A673 (cell line): Measurements from ENCODE around the gene SLC25A23. TPM values are rescaled to one million over a fixed set of nuclear protein-coding genes. Genes with fewer than 3 reads are reported as not detected.
"Not testable (repeated sequence)": the region's sequence is repeated elsewhere in the genome, so short reads cannot be mapped to it uniquely, and the experiment has no call there.

Source experiments
- Bru-seq: library from RNA; stranded (reverse); fragments of 400-500 nt; gene quantifications from one replicate; lab custom pipeline; 2021; lab: Mats Ljungman, UMichigan
- BruChase-seq, 2 experiments: library from RNA; stranded (reverse); fragments of 400-500 nt; gene quantifications; one replicate each; lab custom pipeline; 2021; lab: Mats Ljungman, UMichigan
- BruUV-seq: library from RNA; stranded (reverse); fragments of 400-500 nt; replicated peaks from 2 replicates; lab custom pipeline; 2021; lab: Mats Ljungman, UMichigan
- CTCF ChIA-PET: fragments of 300-600 bp; sonication (Branson Sonifier 250); formaldehyde crosslinking; loops from one replicate; lab custom pipeline; 2022; ENCODE audit warnings: antibody characterized with exemption; lab: Charles Lee
- POLR2A ChIA-PET: fragments of 300-600 bp; sonication (Branson Sonifier 250); formaldehyde crosslinking; loops from one replicate; lab custom pipeline; 2022; ENCODE audit warnings: antibody characterized with exemption; ENCODE audit not compliant: low non-redundant PET; lab: Charles Lee
- DNase-seq: peaks from one replicate; pipeline ENCODE4 v3.0.0-alpha.2; 2015; ENCODE audit warnings: low spot score
- H3K27ac ChIP-seq: fragments of 200-600 bp; sonication (generic); 2 replicates; pipeline ENCODE4 v1.5.1; 2016; ENCODE audit warnings: mixed run types, low read depth, mild to moderate bottlenecking, mixed read lengths, antibody characterized with exemption, low read length; ENCODE audit not compliant: poor library complexity, severe bottlenecking
- H3K27me3 ChIP-seq: fragments of 200-600 bp; sonication (generic); replicated peaks from 2 replicates; pipeline ENCODE4 v1.6.1; 2017; ENCODE audit warnings: mixed run types, low read depth, mild to moderate bottlenecking, mixed read lengths, antibody characterized with exemption, low read length; ENCODE audit not compliant: insufficient read depth, poor library complexity
- H3K36me3 ChIP-seq: fragments of 200-600 bp; sonication (generic); 2 replicates; pipeline ENCODE4 v1.6.1; 2016; ENCODE audit warnings: mixed run types, mild to moderate bottlenecking, mixed read lengths, antibody characterized with exemption, low read length; ENCODE audit not compliant: insufficient read depth, poor library complexity, severe bottlenecking
- H3K4me1 ChIP-seq: fragments of 200-600 bp; sonication (generic); 2 replicates; pipeline ENCODE4 v1.6.1; 2017; ENCODE audit warnings: mixed run types, mild to moderate bottlenecking, mixed read lengths, antibody characterized with exemption, low read length; ENCODE audit not compliant: insufficient read depth, poor library complexity, severe bottlenecking
- H3K4me3 ChIP-seq: fragments of 200-600 bp; sonication (generic); 2 replicates; pipeline ENCODE4 v1.5.1; 2016; ENCODE audit warnings: low read depth, mixed run types, mild to moderate bottlenecking, mixed read lengths, low read length; ENCODE audit not compliant: poor library complexity, severe bottlenecking
- H3K9me3 ChIP-seq: fragments of 200-600 bp; sonication (generic); 2 replicates; pipeline ENCODE4 v1.6.1; 2016; ENCODE audit warnings: mixed run types, low read depth, mild to moderate bottlenecking, mixed read lengths, antibody characterized with exemption, low read length; ENCODE audit not compliant: poor library complexity, severe bottlenecking
- EZH2 ChIP-seq: fragments of 200-600 bp; sonication (generic); IDR thresholded peaks from 2 replicates; pipeline ENCODE4 v1.6.1; 2017; ENCODE audit warnings: borderline replicate concordance, low read depth, mild to moderate bottlenecking, mixed read lengths, antibody characterized with exemption, low read length; ENCODE audit not compliant: poor library complexity, severe bottlenecking
- intact Hi-C: fragments of 100-400 bp; cut with micrococcal nuclease; formaldehyde crosslinking; loops from one replicate; pipeline ENCODE4 v1.10.0; 2022; ENCODE audit not compliant: unreplicated experiment
- long read RNA-seq: library from polyadenylated mRNA; stranded (forward); transcript quantifications from one replicate; pipeline ENCODE4 v2.0.0, GENCODE V29; 2022
- total RNA-seq: library from RNA; stranded (reverse); gene quantifications from 2 replicates; pipeline ENCODE4 v1.2.3, GENCODE V29; 2021
- TF ChIP-seq, protein P1 (sequence below): fragments of 300-800, 200-600 bp; sonication (generic); conservative IDR thresholded peaks from 2 replicates; pipeline ENCODE4 v1.5.1; 2017; ENCODE audit warnings: low read depth, mild to moderate bottlenecking, antibody characterized with exemption, low read length, moderate library complexity, mixed read lengths

The SLC25A23 gene
- total RNA-seq (39.9 and 56.0 TPM in 2 replicates), Bru-seq, nascent RNA (percentile 50 among the genes with signal in this experiment), BruChase-seq, experiment 1, labeled RNA remaining after a 2-hour chase (percentile 61 among the genes with signal in this experiment), BruChase-seq, experiment 2, labeled RNA remaining after a 6-hour chase (percentile 72 among the genes with signal in this experiment)
- long read RNA-seq, transcript SLC25A23-207 (3 exons, 671 nt): minor isoform, 5 of 123 reads
- long read RNA-seq, transcript SLC25A23-202 (10 exons, 3,425 nt): major isoform, 54 of 123 reads
- long read RNA-seq, partial matches to known transcripts: 9 of 123 reads
- long read RNA-seq, other reads (novel, unspliced or antisense): 55 of 123 reads

DNA sequence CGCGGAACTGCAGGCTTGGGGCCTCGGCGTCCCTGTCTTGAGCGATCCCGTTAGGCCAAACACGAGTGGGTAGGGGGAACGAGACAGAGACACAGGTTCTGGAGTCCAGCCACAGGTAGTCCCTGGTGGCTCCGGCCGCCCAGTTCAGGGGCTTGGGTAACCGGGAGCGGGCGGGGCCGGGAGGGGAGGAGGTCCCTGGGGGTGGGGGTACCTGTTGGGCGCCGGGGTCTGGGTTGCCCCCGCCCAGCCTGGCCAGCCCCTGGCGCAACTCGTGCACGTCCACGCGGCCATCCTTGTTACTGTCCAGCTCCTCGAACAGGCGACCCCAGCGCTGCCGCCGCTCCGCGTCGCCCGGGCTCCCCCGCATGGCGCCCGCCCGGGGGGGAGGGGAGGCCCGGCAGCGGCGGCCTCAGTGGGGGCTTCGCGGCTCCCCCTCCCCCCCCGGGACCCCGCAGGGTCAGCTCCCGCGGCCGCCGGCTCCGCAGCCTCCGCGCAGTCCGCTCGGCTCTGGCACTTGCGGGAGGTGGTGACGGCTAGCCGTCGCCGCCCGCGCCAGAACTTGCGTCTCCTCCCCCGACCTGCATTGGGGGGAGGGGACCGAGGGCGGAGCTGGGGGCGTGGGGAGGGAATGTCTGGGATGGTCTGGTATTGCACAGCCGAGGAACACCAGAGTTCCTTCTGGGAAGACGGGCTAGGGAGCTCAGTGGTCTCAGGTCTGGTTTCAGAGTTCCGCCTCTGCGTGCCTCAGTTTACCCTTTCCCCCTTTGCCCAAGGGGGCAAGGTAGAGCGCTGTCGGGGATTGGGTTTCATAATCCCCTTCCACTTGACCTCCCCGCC is at the start of gene SLC25A23:
Gene SLC25A23 (minus strand): TSS at position 531 of the 837 bp plus-strand sequence. CDS start 164 bp downstream, at position 367.
- CTCF ChIA-PET: interaction anchor here (0.6 kb wide), 1 partner anchor 199 kb away, joined by 3 read pairs; no protein-coding TSS in a partner anchor
- intact Hi-C loops: no loop called here
- no TSS peak for BruUV-seq
- DNase-seq: peak; percentile 89
- POLR2A ChIA-PET: no interaction called here
- Histone ChIP-seq H3K9me3 (no peaks in the 10 kb centered on the region), H3K36me3 (peaks cover 6% of the 10 kb centered on the region), H3K27me3 (peaks cover 5% of the 10 kb centered on the region), H3K27ac (peak within 1 kb of the TSS; percentile 64), H3K4me1 (peaks cover 13% of the 10 kb centered on the region), H3K4me3 (peak within 1 kb of the TSS; percentile 80)
- TF ChIP-seq EZH2: no peak

DNA sequence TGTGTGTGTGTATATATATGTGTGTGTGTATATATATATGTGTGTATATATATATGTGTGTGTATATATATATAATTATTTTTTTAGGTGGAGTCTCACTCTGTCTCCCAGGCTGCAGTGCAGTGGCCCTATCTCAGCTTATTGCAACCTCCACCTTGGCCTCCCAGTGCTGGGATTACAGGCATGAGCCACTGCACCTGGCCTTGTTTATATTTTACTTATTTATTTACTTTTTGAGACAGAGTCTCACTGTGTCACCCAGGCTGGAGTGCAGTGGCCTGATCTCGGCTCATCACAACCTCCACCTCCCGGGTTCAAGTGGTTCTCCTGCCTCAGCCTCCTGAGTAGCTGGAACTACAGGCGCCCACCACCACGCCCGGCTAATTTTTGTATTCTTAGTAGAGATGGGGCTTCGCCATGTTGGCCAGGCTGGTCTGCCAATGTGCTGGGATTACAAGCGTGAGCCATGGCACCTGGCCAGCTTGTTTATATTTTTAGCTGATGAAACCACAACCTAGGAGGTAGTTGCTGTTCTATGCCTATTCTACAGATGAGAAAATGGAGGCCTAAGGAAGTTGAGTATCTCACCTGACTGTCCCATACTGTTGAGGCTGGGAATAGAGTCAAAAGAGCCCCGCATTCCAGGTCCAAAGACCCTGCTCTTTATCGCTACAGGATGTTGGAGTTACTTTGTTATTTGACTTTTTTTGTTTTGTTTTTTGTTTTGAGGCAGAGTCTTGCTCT is 48.6 kb upstream of the SLC25A23 start:
- BruUV-seq, CTCF ChIA-PET: not testable (repeated sequence)

DNA sequence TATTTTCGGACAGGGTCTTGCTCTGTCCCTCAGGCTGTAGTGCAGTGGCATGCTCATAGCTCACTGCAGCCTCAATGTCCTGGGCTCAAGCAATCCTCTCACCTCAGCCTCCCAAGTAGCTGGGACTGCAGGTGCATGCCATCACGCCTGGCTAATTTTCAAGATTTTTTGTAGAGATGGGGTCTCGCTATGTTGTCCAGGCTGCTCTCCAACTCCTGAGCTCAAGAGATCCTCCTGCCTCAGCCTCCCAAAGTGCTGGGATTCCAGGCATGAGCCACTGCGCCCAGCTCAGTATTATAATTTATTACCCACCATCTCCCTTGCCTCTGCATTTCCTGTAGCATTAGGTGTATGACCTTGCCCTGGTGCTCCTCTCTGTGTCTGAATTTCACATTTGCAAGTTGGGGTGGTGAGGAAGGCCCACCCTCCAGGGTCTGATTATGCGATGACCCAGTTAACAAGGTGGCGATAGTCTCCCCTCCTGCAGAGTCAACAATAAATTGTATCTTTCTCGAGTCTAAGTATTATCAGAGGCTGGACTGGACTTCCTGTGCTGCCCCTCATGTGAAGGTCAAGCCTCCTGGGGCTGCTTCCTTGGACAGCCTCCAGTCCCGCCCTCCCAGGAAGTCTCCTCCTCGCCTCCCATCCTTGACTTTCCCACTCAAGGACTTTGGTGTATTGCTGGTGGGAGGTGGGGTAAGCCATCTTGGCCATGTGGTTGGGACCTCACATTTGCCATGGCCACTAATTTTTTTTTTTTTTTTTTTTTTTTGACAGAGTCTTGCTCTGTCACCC is 44.0 kb upstream of the SLC25A23 start:
- Histone ChIP-seq H3K27me3 (no peaks in the 10 kb centered on the region), H3K4me3 (no peak overlapping the region), H3K36me3 (no peaks in the 10 kb centered on the region), H3K27ac (no peak overlapping the region), H3K9me3 (no peaks in the 10 kb centered on the region), H3K4me1 (peaks cover 9% of the 10 kb centered on the region)
- ChIA-PET POLR2A (no interaction called here), CTCF (interaction anchor here (0.5 to 0.7 kb wide), 3 partner anchors 12 to 66 kb away, joined by 3 to 10 read pairs (median 4); no protein-coding TSS in a partner anchor)
- TF ChIP-seq EZH2: no peak
- TF ChIP-seq, protein P1, sequence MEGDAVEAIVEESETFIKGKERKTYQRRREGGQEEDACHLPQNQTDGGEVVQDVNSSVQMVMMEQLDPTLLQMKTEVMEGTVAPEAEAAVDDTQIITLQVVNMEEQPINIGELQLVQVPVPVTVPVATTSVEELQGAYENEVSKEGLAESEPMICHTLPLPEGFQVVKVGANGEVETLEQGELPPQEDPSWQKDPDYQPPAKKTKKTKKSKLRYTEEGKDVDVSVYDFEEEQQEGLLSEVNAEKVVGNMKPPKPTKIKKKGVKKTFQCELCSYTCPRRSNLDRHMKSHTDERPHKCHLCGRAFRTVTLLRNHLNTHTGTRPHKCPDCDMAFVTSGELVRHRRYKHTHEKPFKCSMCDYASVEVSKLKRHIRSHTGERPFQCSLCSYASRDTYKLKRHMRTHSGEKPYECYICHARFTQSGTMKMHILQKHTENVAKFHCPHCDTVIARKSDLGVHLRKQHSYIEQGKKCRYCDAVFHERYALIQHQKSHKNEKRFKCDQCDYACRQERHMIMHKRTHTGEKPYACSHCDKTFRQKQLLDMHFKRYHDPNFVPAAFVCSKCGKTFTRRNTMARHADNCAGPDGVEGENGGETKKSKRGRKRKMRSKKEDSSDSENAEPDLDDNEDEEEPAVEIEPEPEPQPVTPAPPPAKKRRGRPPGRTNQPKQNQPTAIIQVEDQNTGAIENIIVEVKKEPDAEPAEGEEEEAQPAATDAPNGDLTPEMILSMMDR: no peak
- DNase-seq: no peak
- intact Hi-C loops: no loop called here
- BruUV-seq: no TSS peak

More for the DNA sequence above, 48.6 kb upstream of the SLC25A23 start:
- intact Hi-C loops, H3K4me3 ChIP-seq, DNase-seq, H3K36me3 ChIP-seq, H3K4me1 ChIP-seq, H3K27me3 ChIP-seq, H3K27ac ChIP-seq, H3K9me3 ChIP-seq, POLR2A ChIA-PET: not testable (repeated sequence)
